ENCODE data around the gene SCD5.
A peak's percentile ranks its signal among the peaks of the same experiment; 100 is the strongest.
"Not testable (repeated sequence)": the region's sequence is repeated elsewhere in the genome, so short reads cannot be mapped to it uniquely, and the experiment has no call there.

Gene SCD5

DNA sequence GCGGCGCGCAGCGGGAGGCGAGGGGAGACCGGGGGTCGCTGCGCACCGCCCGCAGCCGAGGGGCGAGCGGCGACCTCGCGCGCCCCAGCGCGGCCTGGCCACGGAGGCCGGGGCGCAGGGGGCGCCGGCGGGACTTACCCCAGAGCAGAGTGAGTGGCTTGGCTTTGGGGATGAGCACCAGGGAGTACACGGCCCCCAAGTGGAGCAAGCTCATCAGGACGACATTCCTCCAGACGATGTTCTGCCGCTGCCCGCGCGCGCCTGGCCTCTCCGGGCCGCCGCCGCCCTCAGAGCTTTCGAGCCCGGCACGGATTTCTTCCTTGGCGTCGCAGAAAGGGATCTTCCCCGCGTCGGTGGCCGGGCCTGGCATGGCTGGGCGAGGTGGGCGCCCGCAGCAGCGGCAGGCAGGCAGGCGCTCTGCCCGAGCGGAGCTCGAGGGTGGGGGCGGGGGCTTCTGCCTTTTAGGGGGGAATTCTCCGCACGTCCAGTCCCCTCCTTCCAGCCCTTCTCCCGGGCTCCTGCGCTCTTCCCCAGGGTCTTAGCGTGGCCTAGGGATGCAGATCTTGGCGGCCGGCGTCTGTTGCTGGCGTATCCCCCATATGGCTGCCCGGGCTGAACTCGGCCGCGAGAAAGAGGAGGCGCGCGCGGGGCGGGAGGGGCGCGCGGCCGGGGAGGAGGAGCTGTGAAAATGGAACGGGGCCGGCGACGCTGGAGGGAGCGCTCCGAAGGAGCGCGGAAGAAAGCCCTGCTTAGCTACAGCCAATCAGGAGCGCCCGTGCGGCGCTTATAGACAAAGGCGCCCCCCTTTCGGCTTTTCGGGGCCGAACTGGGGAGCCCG is at the start of gene SCD5:
Gene SCD5, minus strand, starts transcription at position 629 of the 838 bp plus-strand sequence. Its CDS starts 259 bp downstream, at position 370.
- TF ChIP-seq ZFX (IDR thresholded peaks at IDR 0.05), result no peak
- TF ChIP-seq, protein P1, sequence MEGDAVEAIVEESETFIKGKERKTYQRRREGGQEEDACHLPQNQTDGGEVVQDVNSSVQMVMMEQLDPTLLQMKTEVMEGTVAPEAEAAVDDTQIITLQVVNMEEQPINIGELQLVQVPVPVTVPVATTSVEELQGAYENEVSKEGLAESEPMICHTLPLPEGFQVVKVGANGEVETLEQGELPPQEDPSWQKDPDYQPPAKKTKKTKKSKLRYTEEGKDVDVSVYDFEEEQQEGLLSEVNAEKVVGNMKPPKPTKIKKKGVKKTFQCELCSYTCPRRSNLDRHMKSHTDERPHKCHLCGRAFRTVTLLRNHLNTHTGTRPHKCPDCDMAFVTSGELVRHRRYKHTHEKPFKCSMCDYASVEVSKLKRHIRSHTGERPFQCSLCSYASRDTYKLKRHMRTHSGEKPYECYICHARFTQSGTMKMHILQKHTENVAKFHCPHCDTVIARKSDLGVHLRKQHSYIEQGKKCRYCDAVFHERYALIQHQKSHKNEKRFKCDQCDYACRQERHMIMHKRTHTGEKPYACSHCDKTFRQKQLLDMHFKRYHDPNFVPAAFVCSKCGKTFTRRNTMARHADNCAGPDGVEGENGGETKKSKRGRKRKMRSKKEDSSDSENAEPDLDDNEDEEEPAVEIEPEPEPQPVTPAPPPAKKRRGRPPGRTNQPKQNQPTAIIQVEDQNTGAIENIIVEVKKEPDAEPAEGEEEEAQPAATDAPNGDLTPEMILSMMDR (conservative IDR thresholded peaks at IDR 0.05), result no peak
- peak within 1 kb of the TSS; percentile 26 for H3K27ac ChIP-seq

DNA sequence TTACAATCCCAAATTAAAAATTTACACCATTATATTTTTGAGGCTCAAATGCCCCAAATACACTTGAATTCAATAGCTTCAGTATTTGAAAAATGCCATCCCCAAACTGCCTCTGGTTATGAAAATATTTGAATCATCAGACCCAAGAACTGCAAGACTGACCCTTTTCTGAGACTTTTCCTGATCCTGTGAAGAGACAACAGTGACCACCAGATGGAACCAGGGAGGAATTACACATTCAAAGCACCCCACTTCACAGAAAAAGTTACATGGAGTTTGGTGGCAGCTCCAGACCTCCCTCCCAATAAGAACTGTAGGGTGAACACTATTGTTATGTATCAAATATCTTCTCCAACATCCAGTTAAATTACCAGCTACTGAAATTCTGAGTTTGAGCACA is 44.0 kb upstream of the SCD5 start:
- no peak overlapping the region for H3K27ac ChIP-seq
- TF ChIP-seq, protein P1 (conservative IDR thresholded peaks at IDR 0.05), result peak; percentile 18; the same call in 1 of the 2 replicates
- TF ChIP-seq ZFX (IDR thresholded peaks at IDR 0.05), result no peak

DNA sequence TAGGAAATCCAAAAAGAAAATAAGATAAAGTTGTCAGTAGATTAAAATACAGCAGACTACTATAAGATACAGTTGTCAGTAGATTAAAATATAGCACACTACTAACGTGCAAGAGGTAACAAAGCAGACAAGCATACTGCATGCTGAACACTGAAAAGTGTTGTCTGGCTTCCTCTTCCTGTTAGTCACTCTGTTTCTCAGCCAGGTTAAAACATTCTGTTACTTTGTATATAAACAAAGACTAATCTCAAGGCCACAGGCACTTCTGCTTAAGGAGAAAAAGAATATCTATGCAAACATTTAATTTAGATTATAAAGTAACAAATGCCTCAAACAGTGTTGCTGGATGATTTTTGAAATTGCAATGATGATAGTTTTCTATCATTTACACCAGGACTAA is 41.0 kb upstream of the SCD5 start:
- TF ChIP-seq, protein P1 (conservative IDR thresholded peaks at IDR 0.05), result no peak
- TF ChIP-seq ZFX (IDR thresholded peaks at IDR 0.05), result no peak
- H3K27ac ChIP-seq, result no peak overlapping the region

DNA sequence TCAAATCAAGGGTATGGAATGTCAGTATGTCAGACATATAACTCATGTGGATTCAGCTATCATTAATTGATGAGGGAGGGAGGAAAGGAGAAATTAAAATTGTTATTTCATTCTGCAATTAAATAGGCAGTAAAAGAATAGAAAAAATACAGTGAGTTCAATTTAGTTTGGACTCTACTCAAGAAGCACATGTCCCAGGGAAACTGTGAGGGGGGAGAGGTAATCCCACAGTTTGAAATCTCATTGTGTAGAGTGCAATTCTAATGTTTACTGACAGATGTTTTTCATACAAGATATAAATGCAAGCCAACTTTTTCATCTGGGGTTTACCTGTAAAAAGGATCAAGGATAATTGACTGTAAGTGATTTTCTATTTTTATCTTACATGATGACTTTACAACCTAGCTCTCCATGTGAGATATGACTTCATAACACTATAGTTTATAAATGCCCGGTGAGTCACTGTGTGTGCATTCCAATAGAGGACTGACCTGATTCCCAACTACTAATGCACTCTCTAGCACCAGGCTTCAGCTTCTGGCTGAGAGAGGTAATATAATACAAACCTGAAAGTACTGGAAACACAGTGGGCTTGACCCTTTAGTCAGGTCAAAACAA is 35.2 kb upstream of the SCD5 start:
- TF ChIP-seq, protein P1 (conservative IDR thresholded peaks at IDR 0.05), result no peak
- TF ChIP-seq ZFX (IDR thresholded peaks at IDR 0.05), result no peak
- H3K27ac ChIP-seq, result no peak overlapping the region

DNA sequence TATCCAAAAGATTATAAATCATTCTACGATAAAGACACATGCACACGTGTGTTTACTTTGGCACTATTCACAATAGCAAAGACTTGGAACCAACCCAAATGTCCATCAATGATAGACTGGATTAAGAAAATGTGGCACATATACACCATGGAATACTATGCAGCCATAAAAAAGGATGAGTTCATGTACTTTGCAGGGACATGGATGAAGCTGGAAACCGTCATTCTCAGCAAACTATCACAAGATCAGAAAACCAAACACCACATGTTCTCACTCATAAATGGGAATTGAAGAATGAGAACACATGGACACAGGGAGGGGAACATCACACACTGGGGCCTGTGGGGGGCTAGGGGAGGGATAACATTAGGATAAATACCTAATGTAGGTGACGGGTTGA is 34.5 kb upstream of the SCD5 start:
- not testable (repeated sequence) for H3K27ac ChIP-seq

DNA sequence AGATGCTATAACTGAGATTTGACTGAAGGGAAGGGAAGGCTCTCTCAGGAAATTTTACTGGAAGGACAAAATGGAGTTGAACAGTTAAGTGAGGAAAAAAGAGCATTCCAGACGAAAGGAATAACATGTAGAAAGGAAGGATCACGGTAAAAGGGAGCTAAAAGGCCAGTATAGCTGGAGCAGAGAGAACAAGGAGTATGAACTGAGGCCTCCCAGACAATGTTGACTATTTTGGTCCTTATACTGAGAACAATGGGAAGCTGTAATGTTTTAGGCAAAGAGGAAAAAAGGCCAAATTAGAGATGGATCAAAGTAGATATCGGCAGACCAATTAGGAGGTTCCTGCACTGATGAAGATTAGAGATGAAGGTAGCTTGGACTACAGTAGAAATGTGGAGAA is 26.8 kb upstream of the SCD5 start:
- TF ChIP-seq, protein P1 (conservative IDR thresholded peaks at IDR 0.05), result no peak
- no peak for TF ChIP-seq ZFX (IDR thresholded peaks at IDR 0.05)

DNA sequence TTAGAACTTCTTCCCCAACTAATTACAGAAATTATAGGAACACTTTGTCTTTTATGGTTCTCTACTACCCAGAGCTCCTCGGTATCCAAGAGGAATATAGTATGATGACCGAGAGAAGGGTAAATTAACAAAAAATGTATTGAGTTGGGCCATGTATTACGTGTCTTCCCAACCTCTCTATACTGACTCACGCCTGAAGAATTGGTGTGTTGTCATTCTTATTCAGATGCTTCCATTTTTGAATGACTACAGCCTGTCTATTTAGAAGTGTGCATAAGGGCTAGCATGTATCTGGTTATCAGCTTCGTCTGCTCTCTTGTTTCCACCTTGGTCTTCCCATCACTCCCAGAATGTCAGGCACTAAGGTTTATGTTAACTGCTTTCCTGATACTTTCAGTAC is 24.5 kb upstream of the SCD5 start:
- TF ChIP-seq, protein P1 (conservative IDR thresholded peaks at IDR 0.05), result no peak
- no peak for TF ChIP-seq ZFX (IDR thresholded peaks at IDR 0.05)
- H3K27ac ChIP-seq, result no peak overlapping the region

More for the DNA sequence above, 26.8 kb upstream of the SCD5 start:
- no peak overlapping the region for H3K27ac ChIP-seq
